OCI-LY3 (cell line): ENCODE data around the gene BBC3.

Experiments
- CTCF ChIP-seq: fragments of 200-600, 300-600 bp; sonication (generic); IDR thresholded peaks from 2 replicates; pipeline ENCODE4 v1.5.1; 2014; ENCODE audit warnings: antibody characterized with exemption, low read length, low read depth
- EZH2phosphoT487 ChIP-seq: fragments of 200-600 bp; shearing (Covaris generic); IDR thresholded peaks from 2 replicates; pipeline ENCODE4 v1.6.1; 2018; ENCODE audit warnings: antibody characterized with exemption, mixed run types, low read depth

GRCh38 chr19:47227352-47228167 lies 3.4 kb downstream of the BBC3 start:
- TF ChIP-seq CTCF (no peak), EZH2phosphoT487 (no peak)
